ENCODE data around the gene RHD.
"Not testable (repeated sequence)": the region's sequence is repeated elsewhere in the genome, so short reads cannot be mapped to it uniquely, and the experiment has no call there.

- TF ChIP-seq YY1 (IDR thresholded peaks at IDR 0.05; ENCODE audit: insufficient read depth, insufficient read length); SUZ12 (IDR thresholded peaks at IDR 0.05; ENCODE audit: extremely low read depth, insufficient read depth, insufficient read length); ZNF274 (IDR thresholded peaks at IDR 0.05; ENCODE audit: low read depth, low read length): not testable (repeated sequence)
Measured at GRCh38 chr1:25266554-25267287, 5.6 kb upstream of the RHD start.
